GM12864 (cell line): ENCODE results near the gene THAP10.

Experiments
- DNase-seq: peaks from one replicate; pipeline ENCODE4 v3.0.0-alpha.2; 2011; ENCODE audit warnings: low read depth
- H3K4me3 ChIP-seq: 2 replicates; pipeline ENCODE4 v1.5.1; 2011; ENCODE audit warnings: mild to moderate bottlenecking, low read depth, low read length, control low read depth
- CTCF ChIP-seq: IDR thresholded peaks from 2 replicates; pipeline ENCODE4 v1.5.1; 2011; ENCODE audit warnings: low read depth, mild to moderate bottlenecking, moderate library complexity, low read length, control low read depth, inconsistent platforms; ENCODE audit errors: missing control alignments

THAP10 gene

GRCh38 chr15:70857562-70858285 lies 34.5 kb downstream of the THAP10 start:
- DNase-seq, result no peak
- no peak overlapping the region for H3K4me3 ChIP-seq
- TF ChIP-seq CTCF, result no peak

DNA sequence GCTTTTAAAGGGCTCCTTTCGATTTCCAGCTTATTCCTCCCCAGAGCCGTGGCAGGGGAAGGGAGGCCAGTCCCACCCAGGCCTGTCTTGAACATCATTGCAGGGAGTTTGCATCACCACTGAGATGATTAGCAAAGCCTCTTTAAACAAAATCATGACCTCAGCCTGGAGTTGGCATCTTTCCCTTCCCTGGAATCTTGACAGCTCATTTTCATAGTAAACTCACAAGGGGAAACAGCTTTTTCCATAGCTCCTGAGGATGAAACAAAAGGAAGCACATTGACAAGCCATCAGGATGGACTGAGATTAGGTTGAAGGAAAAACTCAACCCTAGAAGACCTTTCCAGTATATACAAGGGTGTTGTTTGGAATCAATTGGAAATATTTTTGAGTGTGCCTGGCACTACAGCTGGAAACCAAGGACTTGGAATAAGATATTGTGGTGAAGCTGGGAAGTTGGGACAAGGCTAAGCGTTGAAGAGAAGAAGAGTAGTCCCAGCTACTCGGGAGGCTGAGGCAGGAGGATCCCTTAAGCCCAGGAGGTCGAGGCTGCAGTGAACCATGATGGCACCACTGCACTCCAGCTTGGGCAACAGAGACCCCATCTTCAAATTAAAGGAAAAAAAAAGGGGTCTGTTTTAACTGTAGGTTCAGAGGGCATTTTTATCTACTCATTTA lies 35.2 kb downstream of the THAP10 start:
- DNase-seq, result no peak
- no peak overlapping the region for H3K4me3 ChIP-seq
- TF ChIP-seq CTCF, result no peak

- no peak for TF ChIP-seq CTCF
- H3K4me3 ChIP-seq, result no peak overlapping the region
- DNase-seq, result no peak
Measured at GRCh38 chr15:70856177-70856883, 35.9 kb downstream of the THAP10 start.

DNA sequence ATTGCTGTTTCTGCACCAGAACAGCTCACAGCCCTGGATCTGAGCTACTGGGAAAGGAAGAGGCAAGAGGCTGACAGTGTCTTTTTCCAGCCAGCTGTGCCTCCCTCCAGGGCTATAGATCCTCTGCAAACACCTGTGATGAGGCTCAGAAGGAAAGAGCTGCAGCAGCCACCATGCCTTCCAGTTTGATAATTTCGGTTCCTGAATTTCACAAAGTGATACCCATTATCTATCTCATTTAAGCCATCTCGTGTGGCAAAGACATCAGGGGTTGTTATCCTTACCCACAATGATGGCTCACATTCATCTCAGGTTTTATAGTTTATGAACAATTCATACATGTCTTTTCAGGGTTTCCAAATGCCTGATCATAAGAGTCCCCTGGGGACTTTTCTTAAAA lies 36.5 kb downstream of the THAP10 start:
- H3K4me3 ChIP-seq, result no peak overlapping the region

DNA sequence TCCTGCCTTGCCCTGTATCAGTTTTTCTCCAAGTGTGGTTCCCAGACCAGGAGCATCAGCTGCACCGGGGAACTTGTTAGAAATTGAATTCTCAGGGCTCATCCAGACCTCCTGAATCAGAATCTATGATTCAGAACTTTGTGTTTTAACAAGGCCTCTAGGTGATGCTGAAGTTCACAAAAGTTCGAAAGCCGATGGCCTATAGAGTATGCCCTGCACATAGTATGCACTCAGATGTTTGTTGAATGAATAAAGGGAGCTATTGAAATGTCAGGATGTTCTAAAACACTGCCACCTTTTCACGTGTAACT lies 37.6 kb downstream of the THAP10 start:
- H3K4me3 ChIP-seq, result peak overlapping the region; percentile 47; the same call in 1 of the 2 replicates
- TF ChIP-seq CTCF, result no peak
- DNase-seq, result no peak

More for the DNA sequence above, 36.5 kb downstream of the THAP10 start:
- no peak for DNase-seq
- TF ChIP-seq CTCF, result no peak

- no peak for DNase-seq
- no peak for TF ChIP-seq CTCF
- H3K4me3 ChIP-seq, result peak within 1 kb of the TSS; percentile 54
Measured at GRCh38 chr15:70853973-70854665, 38.1 kb downstream of the THAP10 start, which contains the start of gene LARP6. LARP6 (minus strand) TSS chr15:70854157; CDS start chr15:70854088, 69 bp downstream.
